Measurements from ENCODE around the gene PGA4.
"Not testable (repeated sequence)": the region's sequence is repeated elsewhere in the genome, so short reads cannot be mapped to it uniquely, and the experiment has no call there.

The PGA4 gene

GRCh38 chr11:61222047-61222446, at the start of gene PGA4:
PGA4 (plus strand) TSS chr11:61222347; CDS start chr11:61222401, 54 bp downstream.
- in situ Hi-C loops (cut with HindIII; ENCODE audit: low pct_unique_long_range_greater_than_20kb, low sequenced_read_pairs), result not testable (repeated sequence)

GRCh38 chr11:61172356-61172755, 49.8 kb upstream of the PGA4 start:
- DNase-seq (ENCODE audit: low read depth in 1 of 2, low spot score in 1 of 2), result no peak
- in situ Hi-C loops (cut with HindIII; ENCODE audit: low pct_unique_long_range_greater_than_20kb, low sequenced_read_pairs), result no loop called here
- TF ChIP-seq JUND (IDR thresholded peaks at IDR 0.05; ENCODE audit: low read depth), result no peak

More at GRCh38 chr11:61222047-61222446, at the start of gene PGA4:
- DNase-seq (ENCODE audit: low read depth in 1 of 2, low spot score in 1 of 2), result not testable (repeated sequence)

- no peak for TF ChIP-seq JUND (IDR thresholded peaks at IDR 0.05; ENCODE audit: low read depth)
- in situ Hi-C loops (cut with HindIII; ENCODE audit: low pct_unique_long_range_greater_than_20kb, low sequenced_read_pairs), result no loop called here
- DNase-seq (ENCODE audit: low read depth in 1 of 2, low spot score in 1 of 2), result no peak
Measured at GRCh38 chr11:61172888-61173287, 49.3 kb upstream of the PGA4 start.

GRCh38 chr11:61173456-61173855, 48.7 kb upstream of the PGA4 start:
- in situ Hi-C loops (cut with HindIII; ENCODE audit: low pct_unique_long_range_greater_than_20kb, low sequenced_read_pairs), result no loop called here
- no peak for TF ChIP-seq JUND (IDR thresholded peaks at IDR 0.05; ENCODE audit: low read depth)
- DNase-seq (ENCODE audit: low read depth in 1 of 2, low spot score in 1 of 2), result peak; percentile 57 to 89

GRCh38 chr11:61174273-61174672, 47.9 kb upstream of the PGA4 start:
- peak in 1 of 2 experiments; percentile 27 for DNase-seq (ENCODE audit: low read depth in 1 of 2, low spot score in 1 of 2)
- TF ChIP-seq JUND (IDR thresholded peaks at IDR 0.05; ENCODE audit: low read depth), result no peak
- in situ Hi-C loops (cut with HindIII; ENCODE audit: low pct_unique_long_range_greater_than_20kb, low sequenced_read_pairs), result no loop called here

GRCh38 chr11:61174949-61175348, 47.2 kb upstream of the PGA4 start:
- in situ Hi-C loops (cut with HindIII; ENCODE audit: low pct_unique_long_range_greater_than_20kb, low sequenced_read_pairs), result no loop called here
- no peak for DNase-seq (ENCODE audit: low read depth in 1 of 2, low spot score in 1 of 2)
- no peak for TF ChIP-seq JUND (IDR thresholded peaks at IDR 0.05; ENCODE audit: low read depth)

- in situ Hi-C loops (cut with HindIII; ENCODE audit: low pct_unique_long_range_greater_than_20kb, low sequenced_read_pairs), result no loop called here
- no peak for DNase-seq (ENCODE audit: low read depth in 1 of 2, low spot score in 1 of 2)
- no peak for TF ChIP-seq JUND (IDR thresholded peaks at IDR 0.05; ENCODE audit: low read depth)
Measured at GRCh38 chr11:61176446-61176845, 45.7 kb upstream of the PGA4 start.

- DNase-seq (ENCODE audit: low read depth in 1 of 2, low spot score in 1 of 2); in situ Hi-C loops (cut with HindIII; ENCODE audit: low pct_unique_long_range_greater_than_20kb, low sequenced_read_pairs): not testable (repeated sequence)
Measured at GRCh38 chr11:61180205-61180604, 41.9 kb upstream of the PGA4 start.

GRCh38 chr11:61181489-61181888, 40.7 kb upstream of the PGA4 start:
- no peak for TF ChIP-seq JUND (IDR thresholded peaks at IDR 0.05; ENCODE audit: low read depth)
- in situ Hi-C loops (cut with HindIII; ENCODE audit: low pct_unique_long_range_greater_than_20kb, low sequenced_read_pairs), result no loop called here
- no peak for DNase-seq (ENCODE audit: low read depth in 1 of 2, low spot score in 1 of 2)

- DNase-seq (ENCODE audit: low read depth in 1 of 2, low spot score in 1 of 2), result peak in 1 of 2 experiments; percentile 72
- no peak for TF ChIP-seq JUND (IDR thresholded peaks at IDR 0.05; ENCODE audit: low read depth)
- in situ Hi-C loops (cut with HindIII; ENCODE audit: low pct_unique_long_range_greater_than_20kb, low sequenced_read_pairs), result no loop called here
Measured at GRCh38 chr11:61183645-61184044, 38.5 kb upstream of the PGA4 start.

GRCh38 chr11:61186504-61186903, 35.6 kb upstream of the PGA4 start:
- TF ChIP-seq JUND (IDR thresholded peaks at IDR 0.05; ENCODE audit: low read depth), result no peak
- no peak for DNase-seq (ENCODE audit: low read depth in 1 of 2, low spot score in 1 of 2)
- in situ Hi-C loops (cut with HindIII; ENCODE audit: low pct_unique_long_range_greater_than_20kb, low sequenced_read_pairs), result no loop called here

- in situ Hi-C loops (cut with HindIII; ENCODE audit: low pct_unique_long_range_greater_than_20kb, low sequenced_read_pairs), result no loop called here
- peak; percentile 53 to 82 for DNase-seq (ENCODE audit: low read depth in 1 of 2, low spot score in 1 of 2)
- no peak for TF ChIP-seq JUND (IDR thresholded peaks at IDR 0.05; ENCODE audit: low read depth)
Measured at GRCh38 chr11:61187505-61188130, 34.5 kb upstream of the PGA4 start.

- DNase-seq (ENCODE audit: low read depth in 1 of 2, low spot score in 1 of 2), result no peak
- TF ChIP-seq JUND (IDR thresholded peaks at IDR 0.05; ENCODE audit: low read depth), result no peak
- in situ Hi-C loops (cut with HindIII; ENCODE audit: low pct_unique_long_range_greater_than_20kb, low sequenced_read_pairs), result no loop called here
Measured at GRCh38 chr11:61189933-61190332, 32.2 kb upstream of the PGA4 start.

GRCh38 chr11:61193596-61193995, 28.6 kb upstream of the PGA4 start:
- DNase-seq (ENCODE audit: low read depth in 1 of 2, low spot score in 1 of 2), result no peak

More at GRCh38 chr11:61193596-61193995, 28.6 kb upstream of the PGA4 start:
- in situ Hi-C loops (cut with HindIII; ENCODE audit: low pct_unique_long_range_greater_than_20kb, low sequenced_read_pairs), result no loop called here
- no peak for TF ChIP-seq JUND (IDR thresholded peaks at IDR 0.05; ENCODE audit: low read depth)
